CD4-positive, CD25-positive, alpha-beta regulatory T cell (primary cell): Measurements from ENCODE around the gene AOC2. TPM values are rescaled to one million over a fixed set of nuclear protein-coding genes. Genes with fewer than 3 reads are reported as not detected.
"Not testable (repeated sequence)": the region's sequence is repeated elsewhere in the genome, so short reads cannot be mapped to it uniquely, and the experiment has no call there.

Experiments
- ATAC-seq, 2 donors: fragments of 150-1000 bp; cut with Tn5 transposase; one replicate each; pipeline ENCODE4 v1.10.0; 2021; ENCODE audit warnings: low read depth in 2 of 2, moderate number of reproducible peaks in 2 of 2, moderate library complexity in 1 of 2
- DNase-seq, 3 donors: peaks; one replicate each; pipeline versions ENCODE4 v3.0.0 to v3.0.0-alpha.2; 2012 to 2022; ENCODE audit warnings: mixed read lengths in 1 of 3
- H3K27ac ChIP-seq: one replicate; pipeline ENCODE4 v1.7.0; 2013; ENCODE audit warnings: mild to moderate bottlenecking, low read length; ENCODE audit not compliant: insufficient read depth, poor library complexity, severe bottlenecking
- H3K27me3 ChIP-seq: one replicate; pipeline ENCODE4 v1.7.0; 2013; ENCODE audit warnings: low read length; ENCODE audit not compliant: control insufficient read depth, insufficient read depth
- H3K36me3 ChIP-seq: one replicate; pipeline ENCODE4 v1.7.0; 2013; ENCODE audit warnings: mild to moderate bottlenecking, low read length, moderate library complexity; ENCODE audit not compliant: control insufficient read depth, insufficient read depth
- H3K4me1 ChIP-seq: 2 replicates; pipeline ENCODE4 v1.7.0; 2013; ENCODE audit warnings: mild to moderate bottlenecking, low read length; ENCODE audit not compliant: insufficient read depth, control insufficient read depth, poor library complexity, severe bottlenecking
- H3K4me3 ChIP-seq: one replicate; pipeline ENCODE4 v1.7.0; 2013; ENCODE audit warnings: low read depth, mild to moderate bottlenecking, low read length, moderate library complexity
- H3K9me3 ChIP-seq, 2 experiments: 1 replicate in 1 of 2; 2 replicates in 1 of 2; pipeline ENCODE4 v1.7.0; 2013; ENCODE audit warnings: low read length in 2 of 2, mild to moderate bottlenecking in 1 of 2, moderate library complexity in 1 of 2; ENCODE audit not compliant: control insufficient read depth in 2 of 2
- H3K27ac Mint-ChIP-seq, 3 donors: one replicate each; pipeline ENCODE4 v1.8.0; 2020 to 2022; ENCODE audit warnings: mild to moderate bottlenecking in 3 of 3, mixed read lengths in 3 of 3, moderate library complexity in 2 of 3
- H3K27me3 Mint-ChIP-seq: one replicate; pipeline ENCODE4 v1.8.0; 2022; ENCODE audit warnings: mild to moderate bottlenecking, mixed read lengths
- H3K36me3 Mint-ChIP-seq: one replicate; pipeline ENCODE4 v1.8.0; 2020; ENCODE audit warnings: mixed read lengths
- H3K4me1 Mint-ChIP-seq, 4 donors: one replicate each; pipeline ENCODE4 v1.8.0; 2020 to 2022; ENCODE audit warnings: mixed read lengths in 4 of 4, mild to moderate bottlenecking in 1 of 4
- H3K4me3 Mint-ChIP-seq, 4 donors: one replicate each; pipeline ENCODE4 v1.8.0; 2020 to 2022; ENCODE audit warnings: mild to moderate bottlenecking in 4 of 4, mixed read lengths in 4 of 4, moderate library complexity in 3 of 4
- H3K9me3 Mint-ChIP-seq, 7 donors: one replicate each; pipeline ENCODE4 v1.8.0; 2020 to 2022; ENCODE audit warnings: mixed read lengths in 7 of 7, mild to moderate bottlenecking in 3 of 7, moderate library complexity in 2 of 7
- polyA plus RNA-seq, 4 donors: library from polyadenylated mRNA; unstranded; fragments of 300-500 nt; fragmentation: Illumina TruSeq; gene quantifications; one replicate each; pipeline ENCODE4 v1.2.3, GENCODE V29; 2021
- total RNA-seq: library from RNA; stranded (reverse); gene quantifications from one replicate; pipeline ENCODE4 v1.2.3, GENCODE V29; 2022

The AOC2 gene
- total and polyA plus RNA-seq, 5 donors from 2014 or later: 0.17 to 2.3 TPM; not detected in 3

DNA sequence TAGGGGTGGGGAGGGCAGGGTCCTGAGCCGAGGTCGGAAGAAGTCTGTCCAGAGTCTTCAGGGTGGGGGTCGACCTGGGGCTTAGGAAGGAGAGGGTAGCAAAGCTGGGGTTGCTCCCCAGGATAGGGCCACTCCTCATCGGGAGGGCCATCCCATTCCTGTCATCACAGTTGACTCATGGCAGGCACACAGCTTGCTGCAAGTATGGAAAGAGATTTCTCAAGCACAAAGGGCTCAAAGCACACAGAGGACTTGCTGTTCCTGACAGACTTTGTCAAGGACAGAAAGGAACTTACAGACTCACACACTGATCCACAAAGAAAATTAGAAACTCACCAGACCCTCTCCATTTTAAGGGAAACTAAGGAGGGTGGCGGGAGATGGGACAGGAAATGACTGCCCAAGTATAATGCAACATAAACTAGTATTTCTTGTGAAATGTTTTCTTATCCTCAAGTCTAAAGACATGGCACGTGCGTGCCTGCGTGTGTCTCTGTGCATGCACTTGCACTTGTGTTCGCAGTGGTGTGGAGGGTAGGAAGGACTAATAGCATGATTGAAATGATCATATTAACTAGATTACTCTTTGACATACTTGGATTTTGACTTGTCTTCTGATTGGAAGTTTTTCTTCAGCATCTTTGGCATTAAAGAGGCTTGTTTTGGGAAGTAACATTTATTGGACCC lies 2.4 kb downstream of the AOC2 start:
- H3K27ac Mint-ChIP-seq: peak overlapping the region in 1 of 3 donors; percentile 64
- no peaks in the 10 kb centered on the region for H3K9me3 Mint-ChIP-seq
- H3K4me1 Mint-ChIP-seq: no peaks in the 10 kb centered on the region
- Histone ChIP-seq H3K27me3 (no peaks in the 10 kb centered on the region), H3K27ac (no peak overlapping the region), H3K4me3 (no peak overlapping the region), H3K9me3 (no peaks in the 10 kb centered on the region), H3K36me3 (peaks cover 38% of the 10 kb centered on the region), H3K4me1 (no peaks in the 10 kb centered on the region)
- H3K36me3 Mint-ChIP-seq: peaks cover 26% of the 10 kb centered on the region
- ATAC-seq (no peak), DNase-seq (no peak)
- H3K4me3 Mint-ChIP-seq: no peak overlapping the region
- H3K27me3 Mint-ChIP-seq: no peaks in the 10 kb centered on the region

DNA sequence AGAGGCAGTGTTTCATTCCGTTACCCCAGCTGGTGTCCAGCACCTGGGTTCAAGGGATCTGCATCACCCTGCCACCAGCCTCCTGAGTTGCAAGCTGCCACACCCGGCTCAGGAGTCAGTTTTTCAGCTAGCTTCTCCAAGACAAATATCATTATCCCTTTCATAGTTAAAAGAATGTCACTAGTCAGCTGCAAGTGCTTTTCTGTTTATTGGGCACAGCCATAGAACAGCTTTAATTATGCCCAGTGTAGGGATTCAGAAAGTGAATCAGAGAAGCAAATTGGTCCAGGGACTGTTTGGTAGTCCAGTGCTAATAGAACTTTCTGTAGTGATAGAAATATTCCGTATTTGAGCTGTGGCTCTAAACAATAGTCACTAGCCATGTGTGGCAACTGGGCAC lies 3.7 kb downstream of the AOC2 start:
- Mint-ChIP-seq H3K9me3 (no peaks in the 10 kb centered on the region), H3K36me3 (peaks cover 12% of the 10 kb centered on the region), H3K27ac (no peak overlapping the region), H3K27me3 (no peaks in the 10 kb centered on the region), H3K4me3 (no peak overlapping the region), H3K4me1 (no peaks in the 10 kb centered on the region)
- DNase-seq (no peak), ATAC-seq (no peak)
- Histone ChIP-seq H3K36me3 (peaks cover 24% of the 10 kb centered on the region), H3K9me3 (no peaks in the 10 kb centered on the region), H3K4me1 (no peaks in the 10 kb centered on the region), H3K27me3 (no peaks in the 10 kb centered on the region), H3K27ac (no peak overlapping the region), H3K4me3 (no peak overlapping the region)

DNA sequence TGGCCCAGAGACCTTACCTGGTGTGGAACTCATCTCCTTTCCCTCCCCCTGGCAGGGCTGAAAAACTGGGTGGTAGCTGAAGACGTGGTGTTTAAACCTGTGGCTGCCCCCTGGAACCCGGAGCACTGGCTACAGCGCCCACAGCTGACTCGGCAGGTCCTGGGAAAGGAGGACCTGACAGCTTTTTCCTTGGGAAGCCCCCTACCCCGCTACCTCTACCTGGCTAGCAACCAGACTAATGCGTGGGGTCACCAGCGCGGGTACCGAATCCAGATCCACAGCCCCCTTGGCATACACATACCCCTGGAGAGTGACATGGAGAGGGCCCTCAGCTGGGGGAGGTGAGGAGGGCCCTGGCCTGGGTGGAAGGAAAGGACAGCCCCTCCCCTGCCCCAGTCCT lies 4.7 kb downstream of the AOC2 start:
- Histone ChIP-seq H3K4me3 (no peak overlapping the region), H3K4me1 (no peaks in the 10 kb centered on the region), H3K36me3 (peaks cover 15% of the 10 kb centered on the region), H3K27ac (no peak overlapping the region), H3K27me3 (no peaks in the 10 kb centered on the region), H3K9me3 (no peaks in the 10 kb centered on the region)
- DNase-seq: no peak
- Mint-ChIP-seq H3K4me3 (no peak overlapping the region), H3K27ac (no peak overlapping the region), H3K4me1 (no peaks in the 10 kb centered on the region), H3K36me3 (peaks cover 3% of the 10 kb centered on the region), H3K27me3 (no peaks in the 10 kb centered on the region), H3K9me3 (no peaks in the 10 kb centered on the region)
- ATAC-seq: no peak

DNA sequence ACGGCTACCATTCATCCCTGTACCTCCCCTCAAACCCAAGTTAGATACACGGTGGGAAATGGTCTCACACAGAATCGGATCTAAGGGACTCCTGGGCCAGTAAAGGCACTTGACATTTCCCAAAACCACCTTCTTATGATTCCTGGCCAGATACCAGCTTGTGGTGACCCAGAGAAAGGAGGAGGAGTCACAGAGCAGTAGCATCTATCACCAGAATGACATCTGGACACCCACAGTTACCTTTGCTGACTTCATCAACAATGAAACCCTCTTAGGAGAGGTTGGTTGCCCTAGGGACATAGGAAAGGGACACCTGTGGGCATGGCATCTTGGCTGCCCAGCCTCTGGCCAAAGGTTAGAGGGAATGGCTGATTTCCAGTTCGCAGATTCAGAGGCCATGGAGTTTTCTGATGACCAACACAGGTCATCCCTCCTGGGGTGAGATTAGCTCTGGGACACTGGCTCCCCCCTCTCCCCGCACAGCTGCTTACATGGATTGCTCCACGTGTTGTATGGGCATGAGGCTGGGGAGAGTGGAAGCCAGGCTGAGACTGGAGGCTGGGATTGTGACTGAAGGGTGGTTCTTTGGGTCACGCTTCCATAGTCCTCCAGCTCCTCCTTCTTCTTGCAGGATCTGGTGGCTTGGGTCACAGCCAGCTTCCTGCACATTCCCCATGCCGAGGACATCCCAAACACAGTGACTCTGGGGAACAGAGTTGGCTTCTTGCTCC lies 5.2 kb downstream of the AOC2 start:
- ATAC-seq (no peak), DNase-seq (no peak)
- no peaks in the 10 kb centered on the region for H3K4me1 ChIP-seq
- no peaks in the 10 kb centered on the region for H3K27me3 ChIP-seq
- Mint-ChIP-seq H3K27ac (no peak overlapping the region), H3K36me3 (no peaks in the 10 kb centered on the region), H3K4me3 (no peak overlapping the region), H3K27me3 (no peaks in the 10 kb centered on the region), H3K9me3 (no peaks in the 10 kb centered on the region), H3K4me1 (no peaks in the 10 kb centered on the region)
- no peak overlapping the region for H3K4me3 ChIP-seq
- H3K9me3 ChIP-seq: no peaks in the 10 kb centered on the region
- peaks cover 10% of the 10 kb centered on the region for H3K36me3 ChIP-seq
- H3K27ac ChIP-seq: no peak overlapping the region

DNA sequence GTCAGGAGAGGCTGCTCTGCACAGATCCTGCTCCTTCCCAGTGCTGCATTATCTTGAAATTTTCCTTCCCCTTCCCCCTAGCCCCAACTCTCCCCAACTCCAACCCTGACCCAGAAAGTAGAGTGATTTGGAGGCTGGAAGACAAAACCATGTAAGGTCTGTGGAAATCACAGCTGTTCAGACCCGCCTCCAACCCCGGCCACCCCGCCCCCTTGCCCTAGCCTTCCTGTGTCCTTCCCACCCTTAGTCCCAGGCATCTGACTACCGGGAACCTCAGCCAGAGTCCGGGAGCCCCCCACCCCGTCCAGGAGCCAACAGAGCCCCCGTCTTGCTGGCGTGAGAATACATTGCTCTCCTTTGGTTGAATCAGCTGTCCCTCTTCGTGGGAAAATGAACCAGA lies 6.6 kb downstream of the AOC2 start, which contains the start of gene AOC3:
TSS of gene AOC3 (plus strand) at position 246 of the 400 bp plus-strand sequence. CDS start at position 391, 145 bp downstream.
- no peak for ATAC-seq

DNA sequence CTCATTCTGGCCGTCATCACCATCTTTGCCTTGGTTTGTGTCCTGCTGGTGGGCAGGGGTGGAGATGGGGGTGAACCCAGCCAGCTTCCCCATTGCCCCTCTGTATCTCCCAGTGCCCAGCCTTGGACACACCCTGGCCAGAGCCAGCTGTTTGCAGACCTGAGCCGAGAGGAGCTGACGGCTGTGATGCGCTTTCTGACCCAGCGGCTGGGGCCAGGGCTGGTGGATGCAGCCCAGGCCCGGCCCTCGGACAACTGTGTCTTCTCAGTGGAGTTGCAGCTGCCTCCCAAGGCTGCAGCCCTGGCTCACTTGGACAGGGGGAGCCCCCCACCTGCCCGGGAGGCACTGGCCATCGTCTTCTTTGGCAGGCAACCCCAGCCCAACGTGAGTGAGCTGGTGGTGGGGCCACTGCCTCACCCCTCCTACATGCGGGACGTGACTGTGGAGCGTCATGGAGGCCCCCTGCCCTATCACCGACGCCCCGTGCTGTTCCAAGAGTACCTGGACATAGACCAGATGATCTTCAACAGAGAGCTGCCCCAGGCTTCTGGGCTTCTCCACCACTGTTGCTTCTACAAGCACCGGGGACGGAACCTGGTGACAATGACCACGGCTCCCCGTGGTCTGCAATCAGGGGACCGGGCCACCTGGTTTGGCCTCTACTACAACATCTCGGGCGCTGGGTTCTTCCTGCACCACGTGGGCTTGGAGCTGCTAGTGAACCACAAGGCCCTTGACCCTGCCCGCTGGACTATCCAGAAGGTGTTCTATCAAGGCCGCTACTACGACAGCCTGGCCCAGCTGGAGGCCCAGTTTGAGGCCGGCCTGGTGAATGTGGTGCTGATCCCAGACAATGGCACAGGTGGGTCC lies 7.2 kb downstream of the AOC2 start:
- not testable (repeated sequence) for H3K4me1 ChIP-seq, H3K27me3 ChIP-seq, H3K36me3 ChIP-seq, H3K27ac Mint-ChIP-seq, H3K4me3 Mint-ChIP-seq, H3K4me1 Mint-ChIP-seq, H3K27me3 Mint-ChIP-seq, H3K4me3 ChIP-seq, H3K9me3 Mint-ChIP-seq, DNase-seq, H3K9me3 ChIP-seq, H3K36me3 Mint-ChIP-seq
- peak overlapping the region; percentile 14 for H3K27ac ChIP-seq
- peak in 1 of 2 donors; percentile 22 for ATAC-seq

More for the DNA sequence above, 6.6 kb downstream of the AOC2 start, which contains the start of gene AOC3:
- Histone ChIP-seq H3K4me1 (no peaks in the 10 kb centered on the region), H3K27me3 (no peaks in the 10 kb centered on the region), H3K4me3 (no peak within 1 kb of the TSS), H3K9me3 (no peaks in the 10 kb centered on the region), H3K27ac (peak within 1 kb of the TSS; percentile 14), H3K36me3 (no peaks in the 10 kb centered on the region)
- Mint-ChIP-seq H3K4me3 (no peak within 1 kb of the TSS), H3K9me3 (no peaks in the 10 kb centered on the region), H3K27me3 (no peaks in the 10 kb centered on the region), H3K36me3 (no peaks in the 10 kb centered on the region), H3K4me1 (no peaks in the 10 kb centered on the region), H3K27ac (peak within 1 kb of the TSS in 1 of 3 donors; percentile 46)
- no peak for DNase-seq

DNA sequence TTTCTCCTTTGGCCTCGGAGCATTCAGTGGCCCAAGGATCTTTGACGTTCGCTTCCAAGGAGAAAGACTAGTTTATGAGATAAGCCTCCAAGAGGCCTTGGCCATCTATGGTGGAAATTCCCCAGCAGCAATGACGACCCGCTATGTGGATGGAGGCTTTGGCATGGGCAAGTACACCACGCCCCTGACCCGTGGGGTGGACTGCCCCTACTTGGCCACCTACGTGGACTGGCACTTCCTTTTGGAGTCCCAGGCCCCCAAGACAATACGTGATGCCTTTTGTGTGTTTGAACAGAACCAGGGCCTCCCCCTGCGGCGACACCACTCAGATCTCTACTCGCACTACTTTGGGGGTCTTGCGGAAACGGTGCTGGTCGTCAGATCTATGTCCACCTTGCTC lies 8.0 kb downstream of the AOC2 start:
- H3K27ac ChIP-seq: no peak overlapping the region
- Mint-ChIP-seq H3K4me3 (no peak overlapping the region), H3K27ac (no peak overlapping the region), H3K9me3 (peaks cover 0 to 1% (median 0%) of the 10 kb centered on the region in 7 donors), H3K27me3 (no peaks in the 10 kb centered on the region), H3K36me3 (no peaks in the 10 kb centered on the region), H3K4me1 (no peaks in the 10 kb centered on the region)
- DNase-seq (no peak), ATAC-seq (no peak)
- H3K36me3 ChIP-seq: no peaks in the 10 kb centered on the region
- no peaks in the 10 kb centered on the region for H3K27me3 ChIP-seq
- H3K9me3 ChIP-seq: no peaks in the 10 kb centered on the region
- H3K4me1 ChIP-seq: no peaks in the 10 kb centered on the region
- no peak overlapping the region for H3K4me3 ChIP-seq
